Mammary epithelial cell (primary cell): ENCODE measurements around the gene CLCNKA.

Experiments used
- CTCF ChIP-seq, 2 donors: IDR thresholded peaks in 1 of 2; conservative IDR thresholded peaks in 1 of 2; 2 replicates each; pipeline ENCODE4 v1.5.1; 2011 to 2012; ENCODE audit warnings: inconsistent platforms in 2 of 2, low read length in 2 of 2, mild to moderate bottlenecking in 2 of 2, control low read depth in 1 of 2, low read depth in 1 of 2; ENCODE audit not compliant: insufficient read depth in 1 of 2; ENCODE audit errors: extremely low read depth in 1 of 2
- EZH2 ChIP-seq: IDR thresholded peaks from 2 replicates; pipeline ENCODE4 v1.6.1; 2012; ENCODE audit warnings: low read length, inconsistent platforms, borderline replicate concordance

GRCh38 chr1:16046842-16047241 is 25.0 kb downstream of the CLCNKA start:
- no peak for TF ChIP-seq CTCF (conservative IDR thresholded peaks at IDR 0.05 in 1 of 2, IDR thresholded peaks at IDR 0.05 in 1 of 2; ENCODE audit: extremely low read depth in 1 of 2, insufficient read depth in 1 of 2, low read depth in 1 of 2, low read length in 2 of 2)
- no peak for TF ChIP-seq EZH2
